HepG2 (cell line): ENCODE data around the gene LGI4. TPM values are rescaled to one million over a fixed set of nuclear protein-coding genes. Genes with fewer than 3 reads are reported as not detected.

ENCODE experiments used
- ATAC-seq: fragments of 200-7000 bp; cut with Tn5 transposase; 3 replicates; pipeline ENCODE4 v1.9.1; 2020; ENCODE audit warnings: mild to moderate bottlenecking, moderate library complexity
- BruUV-seq: library from RNA; stranded (reverse); fragments of 400-500 nt; replicated peaks from 2 replicates; lab custom pipeline; 2021; lab: Mats Ljungman, UMichigan
- CTCF ChIA-PET: fragments of 300-600 bp; formaldehyde crosslinking; extraction: SDS; loops from one replicate; lab custom pipeline; 2021; ENCODE audit warnings: low total read pairs, inconsistent platforms, low intra/inter-chr PET ratio; lab: Yijun Ruan, JAX
- POLR2A ChIA-PET: fragments of 350-600 bp; sonication (Branson Sonifier 250); formaldehyde crosslinking; loops from one replicate; lab custom pipeline; 2020; ENCODE audit warnings: antibody characterized with exemption, inconsistent platforms; lab: Yijun Ruan, JAX
- DNase-seq: peaks from one replicate; pipeline ENCODE4 v3.0.0-alpha.2; 2015; ENCODE audit warnings: low spot score
- FAIRE-seq: peaks from 3 replicates; lab custom pipeline; 2011; peaks lifted over from hg19 to GRCh38; lab: Jason Lieb, UNC
- H2AFZ ChIP-seq: one replicate; pipeline ENCODE4 v1.6.1; 2011; ENCODE audit warnings: low read length, inconsistent platforms
- H3K27ac ChIP-seq: fragments of 300-600 bp; 3 replicates; pipeline ENCODE4 v1.8.0; 2011; ENCODE audit warnings: mixed run types, mild to moderate bottlenecking, mixed read lengths, low read length, inconsistent platforms; ENCODE audit not compliant: insufficient read depth; ENCODE audit errors: extremely low read length
- H3K27me3 ChIP-seq, 2 experiments: fragments of 200-600 bp in 1 of 2; 2 replicates in 1 of 2; 3 replicates in 1 of 2; pipeline versions ENCODE4 v1.6.0 to v1.8.0; 2011; ENCODE audit warnings: low read length in 2 of 2, mild to moderate bottlenecking in 2 of 2, moderate library complexity in 2 of 2, inconsistent platforms in 1 of 2; ENCODE audit not compliant: insufficient read depth in 2 of 2, control insufficient read depth in 1 of 2
- H3K36me3 ChIP-seq, 2 experiments: fragments of 200-600 bp in 1 of 2; replicated peaks in 1 of 2; 2 replicates in 1 of 2; 3 replicates in 1 of 2; pipeline versions ENCODE4 v1.5.1 to v1.8.0; 2011; ENCODE audit warnings: low read length in 2 of 2, inconsistent platforms in 1 of 2; ENCODE audit not compliant: insufficient read depth in 2 of 2, control insufficient read depth in 1 of 2
- H3K4me1 ChIP-seq: 2 replicates; pipeline ENCODE4 v1.5.1; 2012; ENCODE audit warnings: low read length, inconsistent platforms; ENCODE audit not compliant: insufficient read depth
- H3K4me2 ChIP-seq: 2 replicates; pipeline ENCODE4 v1.6.0; 2011; ENCODE audit warnings: low read depth, low read length, inconsistent platforms
- H3K4me3 ChIP-seq, 3 experiments: fragments of 200-600 bp in 1 of 3; sonication (generic), shearing (Covaris generic) in 1 of 3; replicated peaks in 1 of 3; 2 replicates each; pipeline ENCODE4 v1.5.1; 2011 to 2016; ENCODE audit warnings: low read length in 3 of 3, inconsistent platforms in 2 of 3, low read depth in 2 of 3, mild to moderate bottlenecking in 2 of 3, control low read depth in 1 of 3, mixed read lengths in 1 of 3; ENCODE audit not compliant: insufficient read depth in 1 of 3
- H3K79me2 ChIP-seq: one replicate; pipeline ENCODE4 v1.6.1; 2011; ENCODE audit warnings: low read length, inconsistent platforms; ENCODE audit not compliant: insufficient read depth
- H3K9ac ChIP-seq: 2 replicates; pipeline ENCODE4 v1.6.0; 2011; ENCODE audit warnings: mild to moderate bottlenecking, low read depth, low read length, inconsistent platforms; ENCODE audit not compliant: insufficient read depth
- H3K9me3 ChIP-seq: 2 replicates; pipeline ENCODE4 v1.5.1; 2012; ENCODE audit warnings: mild to moderate bottlenecking, low read length
- H4K20me1 ChIP-seq: 2 replicates; pipeline ENCODE4 v1.6.0; 2011; ENCODE audit warnings: inconsistent platforms, mild to moderate bottlenecking, low read length, moderate library complexity; ENCODE audit not compliant: insufficient read depth
- ARHGAP35 ChIP-seq: sonication (generic); formaldehyde crosslinking; IDR thresholded peaks from 2 replicates; pipeline ENCODE4 v1.9.0; 2022; ENCODE audit warnings: mild to moderate bottlenecking, inconsistent platforms, moderate library complexity, missing genetic modification reagents, borderline replicate concordance
- CHD4 ChIP-seq: fragments of 200-600 bp; sonication (generic); IDR thresholded peaks from 2 replicates; pipeline ENCODE4 v1.7.0; 2017; ENCODE audit warnings: mild to moderate bottlenecking, low read length, borderline replicate concordance
- HOXA3 ChIP-seq: sonication (generic); formaldehyde crosslinking; IDR thresholded peaks from 2 replicates; pipeline ENCODE4 v1.5.0; 2020; ENCODE audit warnings: missing genetic modification reagents
- MED8 ChIP-seq: sonication (generic); formaldehyde crosslinking; IDR thresholded peaks from 2 replicates; pipeline ENCODE4 v1.8.1; 2023; ENCODE audit warnings: mild to moderate bottlenecking, missing genetic modification reagents; ENCODE audit not compliant: insufficient replicate concordance
- MNT ChIP-seq: fragments of 450-650 bp; IDR thresholded peaks from 2 replicates; pipeline ENCODE4 v1.6.1; 2016
- NFE2L2 ChIP-seq: fragments of 150-350 bp; IDR thresholded peaks from 2 replicates; pipeline ENCODE4 v1.6.1; 2014; ENCODE audit warnings: low read length
- SMAD1 ChIP-seq: sonication (generic); formaldehyde crosslinking; IDR thresholded peaks from 2 replicates; pipeline ENCODE4 v1.4.0; 2020; ENCODE audit warnings: missing genetic modification reagents, low read depth, mild to moderate bottlenecking, borderline replicate concordance
- SRY ChIP-seq: sonication (generic); formaldehyde crosslinking; IDR thresholded peaks from 2 replicates; pipeline ENCODE4 v1.8.0; 2022; ENCODE audit warnings: mild to moderate bottlenecking, missing genetic modification reagents
- STAG1 ChIP-seq: sonication (generic); formaldehyde crosslinking; IDR thresholded peaks from 2 replicates; pipeline ENCODE4 v1.4.0; 2020; ENCODE audit warnings: missing genetic modification reagents
- ZKSCAN1 ChIP-seq: fragments of 150-350 bp; IDR thresholded peaks from 2 replicates; pipeline ENCODE4 v1.6.1; 2014; ENCODE audit warnings: low read length
- ZNF605 ChIP-seq: sonication (generic); formaldehyde crosslinking; IDR thresholded peaks from 2 replicates; pipeline ENCODE4 v1.8.0; 2022; ENCODE audit warnings: mild to moderate bottlenecking, missing genetic modification reagents
- WGBS: methylation state at CpG from one replicate; pipeline ENCODE4 v1.1.6; 2017; ENCODE audit warnings: low lambda C conversion rate; 5-methylcytosine and 5-hydroxymethylcytosine counted together
- in situ Hi-C: cut with HindIII; loops from 2 replicates; pipeline ENCODE4 v1.10.0; 2017; ENCODE audit warnings: low pct_unique_long_range_greater_than_20kb; ENCODE audit not compliant: extremely low pct_ligation_motif_present
- intact Hi-C: fragments of 100-400 bp; cut with micrococcal nuclease; formaldehyde crosslinking; loops from one replicate; pipeline ENCODE4 v1.10.0; 2022; ENCODE audit not compliant: unreplicated experiment
- polyA plus RNA-seq, 8 experiments: library from polyadenylated mRNA; depleted of rRNA in 3 of 8; stranded (reverse) in 7 of 8; unstranded in 1 of 8; fragments of >200 nt; fragmentation: Illumina TruSeq in 4 of 8; extraction: Trizol in 4 of 8; gene quantifications; 2 replicates each; pipeline versions ENCODE4 v1.2.1 to v1.2.3, GENCODE V29; 2011 to 2016; ENCODE audit warnings: low read depth in 4 of 8, missing spikeins in 1 of 8, mixed read lengths in 1 of 8; ENCODE audit not compliant: insufficient read depth in 1 of 8
- total RNA-seq, 5 experiments: library from RNA; depleted of rRNA; stranded (reverse); fragments of >200 nt; fragmentation: Illumina TruSeq; extraction: Trizol; gene quantifications; 2 replicates each; pipeline ENCODE4 v1.2.3, GENCODE V29; 2016; ENCODE audit warnings: low read depth in 1 of 5
- TF ChIP-seq, protein P1 (sequence below): IDR thresholded peaks from 2 replicates; pipeline ENCODE4 v1.6.1; 2016
- TF ChIP-seq, protein P2 (sequence below): sonication (generic); formaldehyde crosslinking; IDR thresholded peaks from 2 replicates; pipeline ENCODE4 v1.4.0; 2020; ENCODE audit warnings: missing genetic modification reagents
- TF ChIP-seq, protein P3 (sequence below): sonication (generic); formaldehyde crosslinking; IDR thresholded peaks from 2 replicates; pipeline ENCODE4 v1.5.1; 2020; ENCODE audit warnings: mild to moderate bottlenecking, moderate library complexity, missing genetic modification reagents

Gene LGI4
- total and polyA plus RNA-seq, 2 of the 13 experiments (the other 11 are each of a cell fraction or from before 2014, with no cell fraction given): 2.8 TPM; not detected in 1

GRCh38 chr19:35168196-35168595 lies 33.3 kb upstream of the LGI4 start (continued):
- TF ChIP-seq, protein P1, sequence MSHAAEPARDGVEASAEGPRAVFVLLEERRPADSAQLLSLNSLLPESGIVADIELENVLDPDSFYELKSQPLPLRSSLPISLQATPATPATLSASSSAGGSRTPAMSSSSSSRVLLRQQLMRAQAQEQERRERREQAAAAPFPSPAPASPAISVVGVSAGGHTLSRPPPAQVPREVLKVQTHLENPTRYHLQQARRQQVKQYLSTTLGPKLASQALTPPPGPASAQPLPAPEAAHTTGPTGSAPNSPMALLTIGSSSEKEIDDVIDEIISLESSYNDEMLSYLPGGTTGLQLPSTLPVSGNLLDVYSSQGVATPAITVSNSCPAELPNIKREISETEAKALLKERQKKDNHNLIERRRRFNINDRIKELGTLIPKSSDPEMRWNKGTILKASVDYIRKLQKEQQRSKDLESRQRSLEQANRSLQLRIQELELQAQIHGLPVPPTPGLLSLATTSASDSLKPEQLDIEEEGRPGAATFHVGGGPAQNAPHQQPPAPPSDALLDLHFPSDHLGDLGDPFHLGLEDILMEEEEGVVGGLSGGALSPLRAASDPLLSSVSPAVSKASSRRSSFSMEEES (CRISPR knock-in tag): no peak
- no peak for TF ChIP-seq CHD4
- TF ChIP-seq ZKSCAN1: no peak

DNA sequence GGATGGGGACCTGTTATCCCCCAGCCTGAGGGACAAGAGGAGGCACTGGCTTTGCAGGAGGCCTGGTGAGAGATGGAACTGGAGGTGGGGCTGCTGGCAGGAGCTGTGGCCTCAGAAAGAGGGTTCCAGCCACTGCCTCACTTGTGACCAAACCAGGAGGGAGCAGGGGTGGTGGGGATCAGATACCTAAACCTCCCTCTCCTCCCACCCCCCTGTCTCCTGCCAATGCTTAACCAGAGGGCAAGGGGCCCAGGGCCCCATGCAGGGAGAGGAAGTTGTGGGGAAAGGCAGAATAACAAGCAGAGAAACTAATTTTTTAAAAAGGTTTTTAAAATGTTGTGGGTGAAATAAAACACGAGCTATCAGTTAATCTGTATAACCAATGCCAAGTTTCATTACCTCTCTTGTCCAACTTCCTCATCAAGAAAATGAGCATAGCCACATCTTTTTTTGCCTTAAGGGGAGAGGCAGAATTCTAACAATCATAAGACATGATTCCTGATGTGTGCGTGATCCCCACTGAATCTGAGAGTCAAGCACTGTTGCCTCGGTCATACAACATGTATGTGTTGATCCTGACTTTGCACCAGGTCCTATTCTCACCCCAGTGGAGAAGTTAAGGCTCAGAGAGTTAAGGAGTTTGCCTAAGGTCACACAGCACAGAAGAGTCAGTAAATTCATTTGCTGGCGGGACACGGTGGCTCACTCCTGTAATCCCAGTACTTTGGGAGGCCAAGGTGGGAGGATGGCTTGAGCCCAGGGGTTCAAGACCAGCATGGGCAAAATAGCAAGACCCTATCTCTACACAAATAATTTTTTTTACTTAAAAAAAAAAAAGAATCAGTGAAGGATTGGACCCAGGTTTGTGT lies 32.6 kb upstream of the LGI4 start:
- no peak overlapping the region for H3K4me3 ChIP-seq
- H3K27me3 ChIP-seq: no peaks in the 10 kb centered on the region; a peak in 1 of 5 replicates
- no peaks in the 10 kb centered on the region for H4K20me1 ChIP-seq
- H3K9me3 ChIP-seq: peaks cover 20% of the 10 kb centered on the region; the same call in 1 of the 2 replicates
- 15% methylated on average over 5 of the region's 5 CpGs for WGBS
- H3K4me2 ChIP-seq: no peak overlapping the region
- ATAC-seq (no peak), FAIRE-seq (no peak), DNase-seq (no peak)
- in situ Hi-C loops: no loop called here
- H3K4me1 ChIP-seq: no peaks in the 10 kb centered on the region
- no peak overlapping the region for H3K9ac ChIP-seq
- BruUV-seq: no TSS peak
- ChIA-PET CTCF (no interaction called here), POLR2A (no interaction called here)
- no peak overlapping the region for H2AFZ ChIP-seq
- no peak overlapping the region for H3K27ac ChIP-seq
- intact Hi-C loops: no loop called here
- H3K79me2 ChIP-seq: no peaks in the 10 kb centered on the region
- H3K36me3 ChIP-seq: no peaks in the 10 kb centered on the region
- TF ChIP-seq ARHGAP35 (CRISPR knock-in tag) (no peak), SMAD1 (CRISPR knock-in tag) (no peak), STAG1 (CRISPR knock-in tag) (no peak), HOXA3 (CRISPR knock-in tag) (no peak), MNT (no peak), ZNF605 (CRISPR knock-in tag) (no peak), MED8 (CRISPR knock-in tag) (no peak), SRY (no peak), NFE2L2 (no peak)
- TF ChIP-seq, protein P2, sequence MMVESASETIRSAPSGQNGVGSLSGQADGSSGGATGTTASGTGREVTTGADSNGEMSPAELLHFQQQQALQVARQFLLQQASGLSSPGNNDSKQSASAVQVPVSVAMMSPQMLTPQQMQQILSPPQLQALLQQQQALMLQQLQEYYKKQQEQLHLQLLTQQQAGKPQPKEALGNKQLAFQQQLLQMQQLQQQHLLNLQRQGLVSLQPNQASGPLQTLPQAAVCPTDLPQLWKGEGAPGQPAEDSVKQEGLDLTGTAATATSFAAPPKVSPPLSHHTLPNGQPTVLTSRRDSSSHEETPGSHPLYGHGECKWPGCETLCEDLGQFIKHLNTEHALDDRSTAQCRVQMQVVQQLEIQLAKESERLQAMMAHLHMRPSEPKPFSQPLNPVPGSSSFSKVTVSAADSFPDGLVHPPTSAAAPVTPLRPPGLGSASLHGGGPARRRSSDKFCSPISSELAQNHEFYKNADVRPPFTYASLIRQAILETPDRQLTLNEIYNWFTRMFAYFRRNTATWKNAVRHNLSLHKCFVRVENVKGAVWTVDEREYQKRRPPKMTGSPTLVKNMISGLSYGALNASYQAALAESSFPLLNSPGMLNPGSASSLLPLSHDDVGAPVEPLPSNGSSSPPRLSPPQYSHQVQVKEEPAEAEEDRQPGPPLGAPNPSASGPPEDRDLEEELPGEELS (CRISPR knock-in tag): no peak
- TF ChIP-seq, protein P3, sequence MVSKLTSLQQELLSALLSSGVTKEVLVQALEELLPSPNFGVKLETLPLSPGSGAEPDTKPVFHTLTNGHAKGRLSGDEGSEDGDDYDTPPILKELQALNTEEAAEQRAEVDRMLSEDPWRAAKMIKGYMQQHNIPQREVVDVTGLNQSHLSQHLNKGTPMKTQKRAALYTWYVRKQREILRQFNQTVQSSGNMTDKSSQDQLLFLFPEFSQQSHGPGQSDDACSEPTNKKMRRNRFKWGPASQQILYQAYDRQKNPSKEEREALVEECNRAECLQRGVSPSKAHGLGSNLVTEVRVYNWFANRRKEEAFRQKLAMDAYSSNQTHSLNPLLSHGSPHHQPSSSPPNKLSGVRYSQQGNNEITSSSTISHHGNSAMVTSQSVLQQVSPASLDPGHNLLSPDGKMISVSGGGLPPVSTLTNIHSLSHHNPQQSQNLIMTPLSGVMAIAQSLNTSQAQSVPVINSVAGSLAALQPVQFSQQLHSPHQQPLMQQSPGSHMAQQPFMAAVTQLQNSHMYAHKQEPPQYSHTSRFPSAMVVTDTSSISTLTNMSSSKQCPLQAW (CRISPR knock-in tag): no peak
